ENCODE results near the gene IDI2.

IDI2 gene

DNA sequence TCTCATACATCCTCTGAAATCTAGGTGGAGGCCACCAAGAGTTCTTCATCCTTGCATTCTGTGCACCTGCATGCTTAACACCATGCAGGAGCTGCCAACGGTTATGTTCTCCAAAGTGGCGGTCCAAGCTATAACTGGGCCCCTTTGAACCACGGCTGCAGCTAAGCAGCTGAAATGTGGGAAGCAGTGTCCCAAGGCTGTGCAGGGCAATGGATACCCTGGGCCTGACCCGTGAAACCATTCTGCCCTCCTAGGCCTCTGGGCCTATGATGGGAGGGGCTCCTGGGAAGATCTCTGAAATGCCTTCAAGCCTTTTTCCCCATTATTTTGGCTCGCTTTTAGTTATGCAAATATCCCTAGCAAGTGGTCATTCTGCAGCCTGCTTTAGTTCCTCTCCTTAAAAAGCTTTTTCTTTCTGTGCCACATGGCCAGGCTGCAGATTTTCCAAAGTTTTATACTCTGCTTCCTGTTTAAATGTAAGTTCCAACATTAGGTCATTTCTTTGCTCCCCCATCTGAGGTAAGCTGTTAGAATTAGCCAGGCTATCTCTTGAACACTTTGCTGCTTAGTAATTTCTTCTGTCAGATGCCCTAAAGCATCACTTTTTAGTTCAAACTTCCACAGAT, 45.1 kb downstream of the IDI2 start:
- no peak for DNase-seq (ENCODE audit: low spot score)

- no peak for DNase-seq (ENCODE audit: low spot score)
Measured at GRCh38 chr10:978826-979421, 46.7 kb downstream of the IDI2 start.

DNA sequence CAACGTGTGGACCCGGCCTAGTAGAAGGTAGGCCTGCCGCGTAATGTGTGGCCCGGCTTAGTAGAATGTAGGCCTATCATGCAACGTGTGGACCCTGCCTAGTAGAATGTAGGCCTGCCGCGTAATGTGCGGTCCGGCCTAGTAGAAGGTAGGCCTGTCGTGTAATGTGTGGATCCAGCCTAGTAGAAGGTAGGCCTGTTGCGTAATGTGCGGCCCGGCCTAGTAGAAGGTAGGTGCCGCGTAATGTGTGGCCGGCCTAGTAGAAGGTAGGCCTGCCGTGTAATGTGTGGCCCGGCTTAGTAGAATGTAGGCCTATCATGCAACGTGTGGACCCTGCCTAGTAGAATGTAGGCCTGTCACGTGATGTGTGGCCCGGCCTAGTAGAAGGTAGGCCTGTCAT, 49.3 kb downstream of the IDI2 start:
- no peak for DNase-seq (ENCODE audit: low spot score)

GRCh38 chr10:974785-975074, 50.9 kb downstream of the IDI2 start:
- DNase-seq (ENCODE audit: low spot score) = no peak

- DNase-seq (ENCODE audit: low spot score) = peak; percentile 16
Measured at GRCh38 chr10:974038-974784, 51.4 kb downstream of the IDI2 start.

- no peak for DNase-seq (ENCODE audit: low spot score)
Measured at GRCh38 chr10:972763-973162, 52.9 kb downstream of the IDI2 start.

DNA sequence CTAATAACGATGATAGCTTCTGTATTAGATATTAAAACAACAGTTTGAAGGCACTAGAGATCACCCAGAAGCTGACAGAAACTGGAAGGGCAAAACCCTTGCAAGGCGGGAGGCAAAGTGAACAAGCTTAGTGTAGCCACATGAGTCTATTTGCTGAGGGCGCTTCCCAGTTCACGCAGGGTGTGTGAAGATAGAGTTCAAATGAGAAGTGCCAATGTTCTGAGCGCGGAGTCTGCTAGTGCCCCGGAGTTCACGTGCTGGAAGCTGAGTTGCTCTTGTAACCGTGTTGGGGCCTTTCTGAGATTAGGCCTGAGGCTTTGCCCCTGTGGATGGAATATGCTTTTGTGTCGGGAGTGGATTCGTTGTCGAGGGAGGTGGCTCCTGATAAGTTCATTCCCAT, 54.0 kb downstream of the IDI2 start:
- DNase-seq (ENCODE audit: low spot score) = no peak

DNA sequence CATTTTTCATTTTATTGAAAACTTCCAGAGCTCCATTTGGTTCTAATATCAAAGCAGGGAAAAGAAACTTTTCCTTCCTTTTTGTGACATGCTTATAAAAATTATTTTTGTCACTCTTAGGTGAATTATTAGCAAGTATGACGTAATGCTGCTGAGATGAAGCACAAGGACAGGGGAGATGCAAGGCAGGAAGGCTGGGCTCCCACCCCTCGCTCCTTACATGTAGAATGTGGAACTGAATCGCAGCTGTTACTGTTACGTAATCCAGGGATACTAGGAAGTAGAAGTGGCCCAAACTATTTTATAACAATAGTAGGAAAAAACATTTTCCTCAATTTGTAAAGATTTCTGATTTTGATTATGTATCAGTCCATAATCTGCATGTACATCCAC, 54.5 kb downstream of the IDI2 start:
- no peak for DNase-seq (ENCODE audit: low spot score)

DNA sequence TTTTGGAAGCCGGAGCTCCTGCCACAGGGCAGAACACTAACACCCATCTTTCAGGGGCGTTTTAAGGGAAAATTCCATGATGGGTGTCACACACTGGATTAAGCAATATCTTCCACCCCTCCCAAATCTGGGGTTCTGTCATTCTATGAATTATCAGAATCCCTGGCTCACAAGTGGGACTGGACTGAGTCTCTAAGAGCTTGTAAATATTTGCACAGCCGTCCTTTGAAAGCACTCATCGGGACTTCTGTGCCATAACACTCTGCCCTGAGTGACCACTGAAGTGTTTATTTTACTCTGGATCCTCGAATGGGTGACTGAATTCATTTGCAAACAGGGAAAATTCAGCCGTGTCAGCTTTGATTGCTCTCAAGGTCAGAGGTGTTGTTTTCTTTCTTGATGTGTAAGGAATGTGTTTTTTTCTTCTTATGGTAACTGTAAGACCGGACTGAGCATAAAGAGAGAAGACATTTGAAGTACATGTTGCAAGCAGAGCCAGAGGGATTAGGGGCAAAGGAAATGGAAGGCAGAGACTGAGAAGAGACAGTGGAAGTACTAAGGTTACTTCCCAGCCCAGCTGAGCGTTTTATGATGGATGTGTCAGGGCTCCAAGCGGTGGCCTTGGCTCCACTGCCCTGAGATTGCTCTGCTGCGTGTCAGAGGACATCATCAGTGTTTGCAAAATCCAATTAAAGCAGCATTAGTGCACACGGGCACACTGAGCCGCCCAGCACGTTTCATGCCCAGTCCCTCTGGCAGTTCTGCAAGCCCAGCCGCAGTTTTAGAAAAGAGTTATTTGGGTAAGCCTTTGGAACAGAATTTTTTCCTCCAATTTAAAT, 55.1 kb downstream of the IDI2 start:
- no peak for DNase-seq (ENCODE audit: low spot score)

- DNase-seq (ENCODE audit: low spot score) = no peak
Measured at GRCh38 chr10:969473-970150, 56.0 kb downstream of the IDI2 start.

Data from COLO829 (cell line).